ENCODE measurements around the gene SLC22A16. TPM values are rescaled to one million over a fixed set of nuclear protein-coding genes. Genes with fewer than 3 reads are reported as not detected.
"Not testable (repeated sequence)": the region's sequence is repeated elsewhere in the genome, so short reads cannot be mapped to it uniquely, and the experiment has no call there.

Gene SLC22A16
- total and polyA plus RNA-seq, 2 of the 8 experiments (the other 6 are each of a cell fraction or from before 2014, with no cell fraction given), result not detected

DNA sequence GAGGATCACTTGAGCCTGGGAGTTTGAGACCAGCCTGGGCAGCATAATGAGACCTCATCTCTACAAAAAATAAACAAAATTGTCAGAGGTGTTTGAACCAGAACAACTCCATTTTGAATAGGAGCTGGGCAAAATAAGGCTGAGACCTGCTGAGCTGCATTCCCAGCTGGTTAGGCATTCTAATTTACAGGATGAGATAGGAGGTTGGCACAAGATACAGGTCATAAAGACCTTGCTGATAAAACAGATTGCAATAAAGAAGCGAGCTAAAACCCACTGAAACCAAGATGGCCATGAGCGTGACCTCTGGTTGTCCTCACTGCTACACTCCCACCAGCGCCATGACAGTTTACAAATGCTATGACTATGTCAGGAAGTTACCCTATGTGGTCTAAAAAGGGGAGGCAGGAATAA lies 11.6 kb upstream of the SLC22A16 start:
- H3K4ac ChIP-seq (replicated peaks; ENCODE audit: insufficient read length, low read depth, low read length); H3K9me3 ChIP-seq (ENCODE audit: insufficient read depth in 2 of 2, low read depth in 1 of 2, low read length in 1 of 2); H3K56ac ChIP-seq (replicated peaks; ENCODE audit: insufficient read length, low read depth, low read length); H3K27ac ChIP-seq (ENCODE audit: low read depth, low read length); H4K8ac ChIP-seq (ENCODE audit: extremely low read depth, insufficient read depth, low read length); H2AK5ac ChIP-seq (ENCODE audit: low read depth, low read length); H3K23ac ChIP-seq (ENCODE audit: insufficient read length); H3K23me2 ChIP-seq (ENCODE audit: low read depth, low read length); H2BK5ac ChIP-seq (ENCODE audit: low read depth, low read length); H2BK120ac ChIP-seq (replicated peaks; ENCODE audit: low read depth, low read length); H2BK12ac ChIP-seq (ENCODE audit: low read depth, low read length); POLR2A ChIA-PET (ENCODE audit: partially characterized antibody); H3K36me3 ChIP-seq (ENCODE audit: control insufficient read depth in 2 of 4, insufficient read depth in 4 of 4, low read length in 3 of 4); H3K4me2 ChIP-seq (ENCODE audit: insufficient read depth in 1 of 2, low read depth in 2 of 2, low read length in 2 of 2); H3K18ac ChIP-seq (ENCODE audit: extremely low read depth, low read length); H4K91ac ChIP-seq (replicated peaks; ENCODE audit: insufficient read length, low read length); H3K79me2 ChIP-seq (ENCODE audit: control insufficient read depth in 1 of 2, insufficient read depth in 2 of 2, low read length in 2 of 2); H3K4me1 ChIP-seq (replicated peaks in 1 of 4; ENCODE audit: control insufficient read depth in 3 of 4, insufficient read depth in 4 of 4, low read length in 3 of 4); H2AFZ ChIP-seq (ENCODE audit: low read length); H3K27me3 ChIP-seq (replicated peaks in 1 of 4; ENCODE audit: control insufficient read depth in 3 of 4, extremely low read depth in 1 of 4, insufficient read depth in 3 of 4, low read length in 3 of 4); H3K14ac ChIP-seq (ENCODE audit: insufficient read length); FAIRE-seq; H3K79me1 ChIP-seq (ENCODE audit: low read depth, low read length); H4K20me1 ChIP-seq (replicated peaks in 1 of 2; ENCODE audit: control insufficient read depth in 1 of 2, insufficient read depth in 2 of 2, low read length in 2 of 2); H2BK15ac ChIP-seq (ENCODE audit: low read length); H3K9ac ChIP-seq (replicated peaks in 1 of 4; ENCODE audit: extremely low read depth in 1 of 4, low read depth in 3 of 4, low read length in 3 of 4); H4K5ac ChIP-seq (ENCODE audit: insufficient read length, low read depth, low read length); H2BK20ac ChIP-seq (ENCODE audit: low read length); H3K4me3 ChIP-seq (ENCODE audit: extremely low read depth in 1 of 4, insufficient read depth in 2 of 4, low read depth in 3 of 4, low read length in 4 of 4): not testable (repeated sequence)
- CTCF ChIA-PET (ENCODE audit: partially characterized antibody), result interaction anchor here (0.6 kb wide), 1 partner anchor 47 kb away, joined by 3 read pairs; no protein-coding TSS in a partner anchor
- peak in 1 of 2 experiments; percentile 13 for DNase-seq (ENCODE audit: low read depth in 1 of 2, low spot score in 2 of 2)
- 65% methylated on average over 3 of the region's 3 CpGs; no CpG with 5 or more reads in 1 of the 2 experiments for WGBS, 2 experiments (ENCODE audit: extremely low coverage in 1 of 2, insufficient coverage in 1 of 2, insufficient read length in 1 of 2, insufficient replicate concordance in 2 of 2, low coverage in 1 of 2, low lambda C conversion rate in 2 of 2, missing lambda C conversion rate in 1 of 2)
